GM12873 (cell line): ENCODE measurements around the gene PCGF6.

Experiments
- TF ChIP-seq, protein P1 (sequence below): IDR thresholded peaks from 2 replicates; pipeline ENCODE4 v1.5.1; 2012; ENCODE audit warnings: low read depth, mild to moderate bottlenecking, moderate library complexity, low read length, control low read depth; ENCODE audit not compliant: insufficient read depth; ENCODE audit errors: missing control alignments

The PCGF6 gene

DNA sequence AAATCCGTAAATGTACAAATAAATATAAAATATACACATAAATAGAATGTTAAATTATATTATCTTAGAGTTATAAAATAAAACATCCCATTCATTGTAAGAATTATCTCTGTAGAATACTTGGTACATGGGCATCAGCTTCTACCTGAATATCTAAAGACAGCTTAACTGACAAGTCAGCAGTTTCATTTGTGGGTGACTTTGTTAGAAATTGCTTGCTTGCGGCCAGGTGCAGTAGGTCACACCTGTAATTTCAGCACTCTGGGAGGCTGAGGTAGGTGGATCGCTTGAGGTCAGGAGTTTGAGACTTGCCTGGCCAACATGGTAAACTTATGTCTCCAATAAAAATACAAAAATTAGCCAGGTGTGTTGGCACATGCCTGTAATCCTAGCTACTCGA, 14.6 kb downstream of the PCGF6 start:
- TF ChIP-seq, protein P1, sequence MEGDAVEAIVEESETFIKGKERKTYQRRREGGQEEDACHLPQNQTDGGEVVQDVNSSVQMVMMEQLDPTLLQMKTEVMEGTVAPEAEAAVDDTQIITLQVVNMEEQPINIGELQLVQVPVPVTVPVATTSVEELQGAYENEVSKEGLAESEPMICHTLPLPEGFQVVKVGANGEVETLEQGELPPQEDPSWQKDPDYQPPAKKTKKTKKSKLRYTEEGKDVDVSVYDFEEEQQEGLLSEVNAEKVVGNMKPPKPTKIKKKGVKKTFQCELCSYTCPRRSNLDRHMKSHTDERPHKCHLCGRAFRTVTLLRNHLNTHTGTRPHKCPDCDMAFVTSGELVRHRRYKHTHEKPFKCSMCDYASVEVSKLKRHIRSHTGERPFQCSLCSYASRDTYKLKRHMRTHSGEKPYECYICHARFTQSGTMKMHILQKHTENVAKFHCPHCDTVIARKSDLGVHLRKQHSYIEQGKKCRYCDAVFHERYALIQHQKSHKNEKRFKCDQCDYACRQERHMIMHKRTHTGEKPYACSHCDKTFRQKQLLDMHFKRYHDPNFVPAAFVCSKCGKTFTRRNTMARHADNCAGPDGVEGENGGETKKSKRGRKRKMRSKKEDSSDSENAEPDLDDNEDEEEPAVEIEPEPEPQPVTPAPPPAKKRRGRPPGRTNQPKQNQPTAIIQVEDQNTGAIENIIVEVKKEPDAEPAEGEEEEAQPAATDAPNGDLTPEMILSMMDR: no peak

DNA sequence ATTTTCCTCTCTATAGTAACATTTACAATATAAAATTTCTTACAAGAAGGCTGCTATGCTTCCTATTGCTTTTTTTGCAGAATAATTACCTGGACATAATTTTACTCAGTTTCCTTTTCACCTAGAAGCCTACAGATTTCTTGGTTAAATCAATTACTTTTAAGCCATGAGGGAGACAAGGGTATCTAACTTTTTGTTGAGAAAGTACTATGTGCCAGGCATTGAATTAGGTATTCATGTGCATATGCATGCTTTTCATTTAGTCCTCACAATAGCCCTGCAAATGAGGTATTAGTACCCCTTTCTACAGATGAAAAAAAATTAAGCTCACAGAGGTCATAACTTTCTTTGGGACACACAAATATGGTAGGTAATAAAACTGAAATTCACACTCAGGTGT, 16.4 kb downstream of the PCGF6 start:
- TF ChIP-seq, protein P1: no peak

GRCh38 chr10:103333934-103334520, 16.9 kb downstream of the PCGF6 start:
- TF ChIP-seq, protein P1: peak; percentile 40

GRCh38 chr10:103327906-103328305, 23.0 kb downstream of the PCGF6 start:
- TF ChIP-seq, protein P1: no peak

GRCh38 chr10:103316087-103316486, 34.9 kb downstream of the PCGF6 start:
- TF ChIP-seq, protein P1: no peak

DNA sequence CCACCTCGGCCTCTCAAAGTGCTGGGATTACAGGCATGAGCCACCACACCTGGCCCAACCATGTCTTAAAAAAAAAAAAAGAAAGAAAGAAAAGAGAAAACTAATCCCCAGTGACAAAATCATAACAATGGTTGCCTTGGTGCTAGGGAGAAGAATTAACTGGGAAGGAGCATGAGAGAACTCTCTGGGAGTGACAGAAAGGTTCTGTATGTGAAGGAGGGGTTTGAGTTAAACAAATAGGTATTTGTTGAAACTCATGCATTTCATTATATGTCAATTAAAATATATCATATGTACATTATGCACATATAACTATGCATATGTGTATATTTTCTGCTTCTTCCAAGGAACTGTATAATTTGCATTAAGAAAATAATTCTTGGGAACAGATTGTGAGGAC, 40.7 kb downstream of the PCGF6 start:
- TF ChIP-seq, protein P1: no peak

GRCh38 chr10:103307594-103307993, 43.3 kb downstream of the PCGF6 start:
- TF ChIP-seq, protein P1: no peak
